HG03103 (cell line): ENCODE data around the gene CTBP1.

Source experiments
- ATAC-seq: cut with Tn5 transposase; IDR thresholded peaks from one replicate; pipeline ENCODE4 v1.9.1; 2021; ENCODE audit warnings: low read depth; ENCODE audit not compliant: unreplicated experiment

Gene CTBP1

GRCh38 chr4:1166509-1167243, 82.3 kb downstream of the CTBP1 start:
- no peak for ATAC-seq

GRCh38 chr4:1164956-1165545, 83.9 kb downstream of the CTBP1 start:
- ATAC-seq: no peak

- no peak for ATAC-seq
Observed at GRCh38 chr4:1164444-1164843, 84.5 kb downstream of the CTBP1 start.

GRCh38 chr4:1164040-1164439, 84.9 kb downstream of the CTBP1 start:
- ATAC-seq: no peak
